K562 (cell line): Measurements from ENCODE around the gene ZNF23. TPM values are rescaled to one million over a fixed set of nuclear protein-coding genes. Genes with fewer than 3 reads are reported as not detected.

Experiments
- BDP1 ChIP-seq: IDR thresholded peaks from 3 replicates; pipeline ENCODE4 v1.6.1; 2011; ENCODE audit not compliant: insufficient read length, insufficient read depth
- FOXA3 ChIP-seq, 2 experiments: fragments of 450-650 bp in 1 of 2; sonication (generic) in 1 of 2; formaldehyde crosslinking; IDR thresholded peaks in 1 of 2; conservative IDR thresholded peaks in 1 of 2; 2 replicates each; pipeline versions ENCODE4 v1.4.0 to v1.8.0; 2020 to 2022; ENCODE audit warnings: mild to moderate bottlenecking in 2 of 2, missing genetic modification reagents in 1 of 2
- MCM7 ChIP-seq, 2 experiments: fragments of 450-650 bp; IDR thresholded peaks; 2 replicates each; pipeline ENCODE4 v1.6.1; 2016 to 2018
- MTA3 ChIP-seq: fragments of 450-650 bp; formaldehyde crosslinking; IDR thresholded peaks from 2 replicates; pipeline ENCODE4 v1.6.1; 2017; ENCODE audit warnings: mild to moderate bottlenecking, borderline replicate concordance
- OTX1 ChIP-seq: fragments of 450-650 bp; formaldehyde crosslinking; IDR thresholded peaks from 2 replicates; pipeline ENCODE4 v1.4.0; 2022; ENCODE audit warnings: mild to moderate bottlenecking
- PHB ChIP-seq: fragments of 250-450 bp; sonication (Bioruptor Pico); IDR thresholded peaks from 2 replicates; pipeline ENCODE4 v1.5.0; 2021
- POLR3A ChIP-seq: IDR thresholded peaks from 2 replicates; pipeline ENCODE4 v1.6.1; 2011; ENCODE audit warnings: borderline replicate concordance, mild to moderate bottlenecking, moderate library complexity; ENCODE audit not compliant: insufficient read length, insufficient read depth; ENCODE audit errors: extremely low read depth
- PREB ChIP-seq: sonication (generic); formaldehyde crosslinking; IDR thresholded peaks from 2 replicates; pipeline ENCODE4 v1.8.1; 2023; ENCODE audit warnings: mild to moderate bottlenecking, missing genetic modification reagents
- TCF7 ChIP-seq: sonication (generic); IDR thresholded peaks from 2 replicates; pipeline ENCODE4 v1.6.1; 2016; ENCODE audit warnings: antibody characterized with exemption, borderline replicate concordance
- TFAM ChIP-seq: fragments of 250-450 bp; sonication (Bioruptor Pico); conservative IDR thresholded peaks from 2 replicates; pipeline ENCODE4 v1.5.0; 2021; ENCODE audit warnings: mild to moderate bottlenecking, moderate library complexity
- ZKSCAN3 ChIP-seq: fragments of 250-450 bp; sonication (Bioruptor Pico); IDR thresholded peaks from 2 replicates; pipeline ENCODE4 v1.4.0; 2020
- ZNF764 ChIP-seq: fragments of 250-450 bp; sonication (Bioruptor Pico); IDR thresholded peaks from 2 replicates; pipeline ENCODE4 v1.4.0; 2020; ENCODE audit warnings: low read depth, mild to moderate bottlenecking, moderate library complexity
- polyA plus RNA-seq, 8 experiments: library from polyadenylated mRNA; depleted of rRNA in 4 of 8; stranded (reverse) in 5 of 8; unstranded in 3 of 8; fragments of >200 nt; fragmentation: Nextera tagmentation in 2 of 8; fragmentation: Illumina TruSeq in 1 of 8; extraction: Ambion mirVana in 2 of 8; extraction: Trizol in 1 of 8; gene quantifications; 2 replicates each; pipeline versions ENCODE4 v1.2.1 to v1.2.3, GENCODE V29; 2011 to 2014; ENCODE audit warnings: inconsistent platforms in 1 of 8, missing spikeins in 1 of 8
- total RNA-seq, 7 experiments: library from RNA; depleted of rRNA in 6 of 7; stranded (reverse); fragments of >200 nt in 6 of 7; fragmentation: Illumina TruSeq in 2 of 7; extraction: Trizol in 2 of 7; gene quantifications; 2 replicates each; pipeline versions ENCODE4 v1.2.1 to v1.2.3, GENCODE V29; 2011 to 2021; ENCODE audit warnings: low replicate concordance in 1 of 7
- TF ChIP-seq, protein P1 (sequence below): fragments of 450-650 bp; IDR thresholded peaks from 2 replicates; pipeline ENCODE4 v1.6.1; 2016; ENCODE audit warnings: low read depth
- TF ChIP-seq, protein P2 (sequence below): sonication (generic); formaldehyde crosslinking; IDR thresholded peaks from 2 replicates; pipeline ENCODE4 v1.8.1; 2023; ENCODE audit warnings: mild to moderate bottlenecking, missing genetic modification reagents
- TF ChIP-seq, protein P3 (sequence below): fragments of 450-650 bp; IDR thresholded peaks from 2 replicates; pipeline ENCODE4 v1.6.1; 2016; ENCODE audit warnings: mild to moderate bottlenecking

The ZNF23 gene
- total and polyA plus RNA-seq, 9 of the 15 experiments (the other 6 are each of a cell fraction or from before 2014, with no cell fraction given): 4.7 to 13.4 (median 11.2) TPM

DNA sequence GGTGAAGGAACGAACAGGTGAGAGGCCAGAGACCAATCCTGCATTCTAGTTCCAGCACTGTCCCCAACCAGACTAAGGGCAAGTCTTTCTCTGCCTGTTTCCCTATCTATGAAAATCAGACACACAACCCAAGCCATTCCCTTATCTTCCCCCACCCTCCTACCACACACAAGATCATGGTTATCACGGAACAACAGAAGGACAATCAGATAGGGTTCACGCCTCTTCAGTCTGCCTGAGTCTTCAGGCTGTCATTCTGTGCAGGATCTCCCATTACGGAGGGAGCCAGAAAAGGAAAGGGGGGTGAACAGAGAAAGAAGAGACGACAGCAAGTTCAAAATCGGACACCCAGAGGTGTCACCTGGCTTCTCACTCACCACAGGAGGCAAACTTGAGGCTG lies 31.3 kb downstream of the ZNF23 start (continued):
- TF ChIP-seq TCF7 (no peak), MTA3 (0 out of 2 replicates have a peak, but pooled peaks have one; percentile 45), PREB (no peak), POLR3A (no peak), OTX1 (CRISPR knock-in tag) (peak; percentile 95), PHB (CRISPR knock-in tag) (no peak), TFAM (CRISPR knock-in tag) (no peak), ZNF764 (CRISPR knock-in tag) (no peak), BDP1 (no peak), FOXA3 (CRISPR knock-in tag; conservative IDR thresholded peaks at IDR 0.05 in 1 of 2, IDR thresholded peaks at IDR 0.05 in 1 of 2) (no peak), ZKSCAN3 (no peak), MCM7 (IDR thresholded peaks at IDR 0.05) (0 out of 4 replicates have a peak, but pooled peaks of 1 of the 2 experiments have one; percentile 13)
- TF ChIP-seq, protein P1, sequence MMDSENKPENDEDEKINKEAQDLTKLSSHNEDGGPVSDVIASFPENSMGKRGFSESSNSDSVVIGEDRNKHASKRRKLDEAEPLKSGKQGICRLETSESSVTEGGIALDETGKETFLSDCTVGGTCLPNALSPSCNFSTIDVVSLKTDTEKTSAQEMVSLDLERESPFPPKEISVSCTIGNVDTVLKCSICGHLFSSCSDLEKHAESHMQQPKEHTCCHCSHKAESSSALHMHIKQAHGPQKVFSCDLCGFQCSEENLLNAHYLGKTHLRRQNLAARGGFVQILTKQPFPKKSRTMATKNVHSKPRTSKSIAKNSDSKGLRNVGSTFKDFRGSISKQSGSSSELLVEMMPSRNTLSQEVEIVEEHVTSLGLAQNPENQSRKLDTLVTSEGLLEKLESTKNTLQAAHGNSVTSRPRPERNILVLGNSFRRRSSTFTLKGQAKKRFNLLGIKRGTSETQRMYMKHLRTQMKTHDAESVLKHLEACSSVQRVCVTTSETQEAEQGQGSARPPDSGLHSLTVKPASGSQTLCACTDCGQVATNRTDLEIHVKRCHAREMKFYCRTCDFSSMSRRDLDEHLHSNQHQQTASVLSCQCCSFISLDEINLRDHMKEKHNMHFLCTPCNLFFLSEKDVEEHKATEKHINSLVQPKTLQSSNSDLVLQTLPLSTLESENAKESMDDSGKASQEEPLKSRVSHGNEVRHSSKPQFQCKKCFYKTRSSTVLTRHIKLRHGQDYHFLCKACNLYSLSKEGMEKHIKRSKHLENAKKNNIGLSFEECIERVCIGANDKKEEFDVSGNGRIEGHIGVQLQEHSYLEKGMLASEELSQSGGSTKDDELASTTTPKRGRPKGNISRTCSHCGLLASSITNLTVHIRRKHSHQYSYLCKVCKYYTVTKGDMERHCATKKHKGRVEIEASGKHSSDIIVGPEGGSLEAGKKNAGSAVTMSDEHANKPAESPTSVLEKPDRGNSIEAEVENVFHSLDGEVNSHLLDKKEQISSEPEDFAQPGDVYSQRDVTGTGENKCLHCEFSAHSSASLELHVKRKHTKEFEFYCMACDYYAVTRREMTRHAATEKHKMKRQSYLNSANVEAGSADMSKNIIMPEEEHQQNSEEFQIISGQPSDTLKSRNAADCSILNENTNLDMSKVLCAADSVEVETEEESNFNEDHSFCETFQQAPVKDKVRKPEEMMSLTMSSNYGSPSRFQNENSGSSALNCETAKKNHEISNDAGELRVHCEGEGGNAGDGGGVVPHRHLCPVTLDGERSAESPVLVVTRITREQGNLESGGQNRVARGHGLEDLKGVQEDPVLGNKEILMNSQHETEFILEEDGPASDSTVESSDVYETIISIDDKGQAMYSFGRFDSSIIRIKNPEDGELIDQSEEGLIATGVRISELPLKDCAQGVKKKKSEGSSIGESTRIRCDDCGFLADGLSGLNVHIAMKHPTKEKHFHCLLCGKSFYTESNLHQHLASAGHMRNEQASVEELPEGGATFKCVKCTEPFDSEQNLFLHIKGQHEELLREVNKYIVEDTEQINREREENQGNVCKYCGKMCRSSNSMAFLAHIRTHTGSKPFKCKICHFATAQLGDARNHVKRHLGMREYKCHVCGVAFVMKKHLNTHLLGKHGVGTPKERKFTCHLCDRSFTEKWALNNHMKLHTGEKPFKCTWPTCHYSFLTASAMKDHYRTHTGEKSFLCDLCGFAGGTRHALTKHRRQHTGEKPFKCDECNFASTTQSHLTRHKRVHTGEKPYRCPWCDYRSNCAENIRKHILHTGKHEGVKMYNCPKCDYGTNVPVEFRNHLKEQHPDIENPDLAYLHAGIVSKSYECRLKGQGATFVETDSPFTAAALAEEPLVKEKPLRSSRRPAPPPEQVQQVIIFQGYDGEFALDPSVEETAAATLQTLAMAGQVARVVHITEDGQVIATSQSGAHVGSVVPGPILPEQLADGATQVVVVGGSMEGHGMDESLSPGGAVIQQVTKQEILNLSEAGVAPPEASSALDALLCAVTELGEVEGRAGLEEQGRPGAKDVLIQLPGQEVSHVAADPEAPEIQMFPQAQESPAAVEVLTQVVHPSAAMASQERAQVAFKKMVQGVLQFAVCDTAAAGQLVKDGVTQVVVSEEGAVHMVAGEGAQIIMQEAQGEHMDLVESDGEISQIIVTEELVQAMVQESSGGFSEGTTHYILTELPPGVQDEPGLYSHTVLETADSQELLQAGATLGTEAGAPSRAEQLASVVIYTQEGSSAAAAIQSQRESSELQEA: no peak
- TF ChIP-seq, protein P2, sequence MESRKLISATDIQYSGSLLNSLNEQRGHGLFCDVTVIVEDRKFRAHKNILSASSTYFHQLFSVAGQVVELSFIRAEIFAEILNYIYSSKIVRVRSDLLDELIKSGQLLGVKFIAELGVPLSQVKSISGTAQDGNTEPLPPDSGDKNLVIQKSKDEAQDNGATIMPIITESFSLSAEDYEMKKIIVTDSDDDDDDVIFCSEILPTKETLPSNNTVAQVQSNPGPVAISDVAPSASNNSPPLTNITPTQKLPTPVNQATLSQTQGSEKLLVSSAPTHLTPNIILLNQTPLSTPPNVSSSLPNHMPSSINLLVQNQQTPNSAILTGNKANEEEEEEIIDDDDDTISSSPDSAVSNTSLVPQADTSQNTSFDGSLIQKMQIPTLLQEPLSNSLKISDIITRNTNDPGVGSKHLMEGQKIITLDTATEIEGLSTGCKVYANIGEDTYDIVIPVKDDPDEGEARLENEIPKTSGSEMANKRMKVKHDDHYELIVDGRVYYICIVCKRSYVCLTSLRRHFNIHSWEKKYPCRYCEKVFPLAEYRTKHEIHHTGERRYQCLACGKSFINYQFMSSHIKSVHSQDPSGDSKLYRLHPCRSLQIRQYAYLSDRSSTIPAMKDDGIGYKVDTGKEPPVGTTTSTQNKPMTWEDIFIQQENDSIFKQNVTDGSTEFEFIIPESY (CRISPR knock-in tag): no peak
- TF ChIP-seq, protein P3, sequence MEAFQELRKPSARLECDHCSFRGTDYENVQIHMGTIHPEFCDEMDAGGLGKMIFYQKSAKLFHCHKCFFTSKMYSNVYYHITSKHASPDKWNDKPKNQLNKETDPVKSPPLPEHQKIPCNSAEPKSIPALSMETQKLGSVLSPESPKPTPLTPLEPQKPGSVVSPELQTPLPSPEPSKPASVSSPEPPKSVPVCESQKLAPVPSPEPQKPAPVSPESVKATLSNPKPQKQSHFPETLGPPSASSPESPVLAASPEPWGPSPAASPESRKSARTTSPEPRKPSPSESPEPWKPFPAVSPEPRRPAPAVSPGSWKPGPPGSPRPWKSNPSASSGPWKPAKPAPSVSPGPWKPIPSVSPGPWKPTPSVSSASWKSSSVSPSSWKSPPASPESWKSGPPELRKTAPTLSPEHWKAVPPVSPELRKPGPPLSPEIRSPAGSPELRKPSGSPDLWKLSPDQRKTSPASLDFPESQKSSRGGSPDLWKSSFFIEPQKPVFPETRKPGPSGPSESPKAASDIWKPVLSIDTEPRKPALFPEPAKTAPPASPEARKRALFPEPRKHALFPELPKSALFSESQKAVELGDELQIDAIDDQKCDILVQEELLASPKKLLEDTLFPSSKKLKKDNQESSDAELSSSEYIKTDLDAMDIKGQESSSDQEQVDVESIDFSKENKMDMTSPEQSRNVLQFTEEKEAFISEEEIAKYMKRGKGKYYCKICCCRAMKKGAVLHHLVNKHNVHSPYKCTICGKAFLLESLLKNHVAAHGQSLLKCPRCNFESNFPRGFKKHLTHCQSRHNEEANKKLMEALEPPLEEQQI: peak; percentile 65; the same call in 1 of the 2 replicates
